GM12864 (cell line): ENCODE results near the gene ATRAID.

Experiments used
- DNase-seq: peaks from one replicate; pipeline ENCODE4 v3.0.0-alpha.2; 2011; ENCODE audit warnings: low read depth
- H3K4me3 ChIP-seq: 2 replicates; pipeline ENCODE4 v1.5.1; 2011; ENCODE audit warnings: mild to moderate bottlenecking, low read depth, low read length, control low read depth
- TF ChIP-seq, protein P1 (sequence below): IDR thresholded peaks from 2 replicates; pipeline ENCODE4 v1.5.1; 2011; ENCODE audit warnings: low read depth, mild to moderate bottlenecking, moderate library complexity, low read length, control low read depth, inconsistent platforms; ENCODE audit errors: missing control alignments

The ATRAID gene

DNA sequence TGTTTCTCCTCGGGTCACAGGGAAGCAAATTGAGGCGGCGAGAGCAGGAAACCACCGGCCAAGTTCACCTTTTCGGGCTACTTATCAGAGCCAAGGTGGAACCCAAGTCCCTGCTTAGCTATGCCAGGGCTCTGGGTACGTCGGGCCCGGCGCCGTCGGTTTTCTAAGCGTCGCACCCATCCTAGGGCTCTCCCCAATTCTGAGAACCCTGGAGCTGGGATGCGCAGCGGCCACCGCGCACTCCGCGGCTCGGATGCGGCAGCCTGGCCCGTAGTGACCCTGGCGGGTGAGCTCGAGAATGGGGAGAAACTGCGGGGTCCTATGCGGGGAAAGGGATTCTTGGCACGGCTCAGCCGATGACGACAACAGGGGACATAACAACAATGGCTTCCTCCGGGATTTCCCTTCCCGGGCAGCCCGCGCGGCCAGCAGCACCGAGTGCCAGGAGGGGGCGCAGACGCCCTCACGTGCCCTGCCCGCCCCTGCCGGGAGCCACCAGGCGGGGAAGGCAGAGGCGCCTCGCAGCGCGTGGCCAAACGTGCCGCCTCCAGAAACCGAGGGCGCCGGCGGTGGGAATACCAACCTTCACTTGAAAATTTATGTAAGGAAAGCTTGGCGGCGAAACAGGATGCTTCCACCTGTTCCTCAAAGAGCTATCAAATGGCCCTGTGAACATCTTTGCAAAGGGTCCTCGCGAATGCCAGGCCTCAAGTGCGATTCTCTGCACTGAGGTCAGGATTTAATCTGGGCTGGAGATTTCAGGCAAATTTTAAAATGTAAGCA is 53.1 kb downstream of the ATRAID start:
- no peak for DNase-seq
- TF ChIP-seq, protein P1, sequence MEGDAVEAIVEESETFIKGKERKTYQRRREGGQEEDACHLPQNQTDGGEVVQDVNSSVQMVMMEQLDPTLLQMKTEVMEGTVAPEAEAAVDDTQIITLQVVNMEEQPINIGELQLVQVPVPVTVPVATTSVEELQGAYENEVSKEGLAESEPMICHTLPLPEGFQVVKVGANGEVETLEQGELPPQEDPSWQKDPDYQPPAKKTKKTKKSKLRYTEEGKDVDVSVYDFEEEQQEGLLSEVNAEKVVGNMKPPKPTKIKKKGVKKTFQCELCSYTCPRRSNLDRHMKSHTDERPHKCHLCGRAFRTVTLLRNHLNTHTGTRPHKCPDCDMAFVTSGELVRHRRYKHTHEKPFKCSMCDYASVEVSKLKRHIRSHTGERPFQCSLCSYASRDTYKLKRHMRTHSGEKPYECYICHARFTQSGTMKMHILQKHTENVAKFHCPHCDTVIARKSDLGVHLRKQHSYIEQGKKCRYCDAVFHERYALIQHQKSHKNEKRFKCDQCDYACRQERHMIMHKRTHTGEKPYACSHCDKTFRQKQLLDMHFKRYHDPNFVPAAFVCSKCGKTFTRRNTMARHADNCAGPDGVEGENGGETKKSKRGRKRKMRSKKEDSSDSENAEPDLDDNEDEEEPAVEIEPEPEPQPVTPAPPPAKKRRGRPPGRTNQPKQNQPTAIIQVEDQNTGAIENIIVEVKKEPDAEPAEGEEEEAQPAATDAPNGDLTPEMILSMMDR = peak; percentile 68
- H3K4me3 ChIP-seq = peak overlapping the region; percentile 49

DNA sequence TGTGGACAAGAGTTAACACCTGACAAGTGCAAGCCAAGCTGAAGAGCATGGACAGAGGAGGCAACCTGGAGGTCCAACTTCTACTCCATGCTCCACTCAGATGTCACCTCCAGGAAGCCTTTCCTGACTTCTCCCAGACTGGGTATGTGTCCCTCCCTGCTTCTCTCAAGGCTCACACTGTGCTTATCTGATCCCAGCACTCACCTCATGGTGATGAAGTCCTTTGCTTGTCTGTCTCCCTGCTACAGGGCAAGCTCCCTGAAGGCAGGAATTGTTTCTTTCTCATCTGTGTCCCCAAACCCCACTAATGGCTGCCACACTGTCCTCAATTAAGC is 53.7 kb downstream of the ATRAID start:
- H3K4me3 ChIP-seq = no peak overlapping the region
- no peak for DNase-seq
- TF ChIP-seq, protein P1 = no peak
